DOHH2 (cell line): ENCODE results near the gene GPR132.

Source experiments
- EZH2phosphoT487 ChIP-seq: fragments of 200-600 bp; sonication (generic); IDR thresholded peaks from 2 replicates; pipeline ENCODE4 v1.6.1; 2017; ENCODE audit warnings: borderline replicate concordance, mild to moderate bottlenecking, antibody characterized with exemption, low read length, moderate library complexity, mixed read lengths
- TF ChIP-seq, protein P1 (sequence below): fragments of 200-600 bp; sonication (generic); IDR thresholded peaks from one replicate; pipeline ENCODE4 v1.5.1; 2014; ENCODE audit warnings: antibody characterized with exemption, mild to moderate bottlenecking, low read depth, low read length; ENCODE audit not compliant: poor library complexity, severe bottlenecking

DNA sequence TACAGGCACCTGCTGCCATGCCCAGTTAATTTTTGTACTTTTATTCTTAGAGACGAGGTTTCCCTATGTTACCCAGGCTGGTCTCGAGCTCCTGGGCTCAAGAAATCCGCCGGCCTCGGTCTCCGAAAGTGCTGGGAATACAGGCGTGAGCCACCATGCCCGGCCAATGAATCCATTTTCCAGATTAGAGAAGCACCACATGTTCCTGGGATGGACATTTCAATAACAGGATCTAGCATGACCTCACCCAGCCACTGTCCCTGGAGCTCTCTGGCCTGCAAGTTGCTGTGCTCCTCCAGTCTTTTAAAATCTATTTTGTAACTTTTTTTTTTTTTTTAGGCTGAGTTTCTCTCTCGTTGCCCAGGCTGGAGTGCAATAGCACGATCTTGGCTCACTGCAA, 2.2 kb downstream of the GPR132 start:
- TF ChIP-seq, protein P1, sequence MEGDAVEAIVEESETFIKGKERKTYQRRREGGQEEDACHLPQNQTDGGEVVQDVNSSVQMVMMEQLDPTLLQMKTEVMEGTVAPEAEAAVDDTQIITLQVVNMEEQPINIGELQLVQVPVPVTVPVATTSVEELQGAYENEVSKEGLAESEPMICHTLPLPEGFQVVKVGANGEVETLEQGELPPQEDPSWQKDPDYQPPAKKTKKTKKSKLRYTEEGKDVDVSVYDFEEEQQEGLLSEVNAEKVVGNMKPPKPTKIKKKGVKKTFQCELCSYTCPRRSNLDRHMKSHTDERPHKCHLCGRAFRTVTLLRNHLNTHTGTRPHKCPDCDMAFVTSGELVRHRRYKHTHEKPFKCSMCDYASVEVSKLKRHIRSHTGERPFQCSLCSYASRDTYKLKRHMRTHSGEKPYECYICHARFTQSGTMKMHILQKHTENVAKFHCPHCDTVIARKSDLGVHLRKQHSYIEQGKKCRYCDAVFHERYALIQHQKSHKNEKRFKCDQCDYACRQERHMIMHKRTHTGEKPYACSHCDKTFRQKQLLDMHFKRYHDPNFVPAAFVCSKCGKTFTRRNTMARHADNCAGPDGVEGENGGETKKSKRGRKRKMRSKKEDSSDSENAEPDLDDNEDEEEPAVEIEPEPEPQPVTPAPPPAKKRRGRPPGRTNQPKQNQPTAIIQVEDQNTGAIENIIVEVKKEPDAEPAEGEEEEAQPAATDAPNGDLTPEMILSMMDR: no peak
- no peak for TF ChIP-seq EZH2phosphoT487
